ENCODE measurements around the gene CCDC85C. TPM values are rescaled to one million over a fixed set of nuclear protein-coding genes. Genes with fewer than 3 reads are reported as not detected.

CCDC85C gene
- total RNA-seq, 1 experiment from 2014 or later, result 33.2 TPM

- Histone ChIP-seq H2BK120ac (ENCODE audit: low read depth, low read length, poor library complexity, severe bottlenecking) (no peak overlapping the region), H3K23me2 (ENCODE audit: insufficient read length, low read depth, low read length, poor library complexity, severe bottlenecking) (no peaks in the 10 kb centered on the region), H2AFZ (ENCODE audit: low read length) (no peak overlapping the region), H3K27me3 (ENCODE audit: insufficient read depth, low read length) (no peaks in the 10 kb centered on the region), H4K5ac (ENCODE audit: insufficient read length, low read depth, low read length) (no peak overlapping the region), H3K9ac (ENCODE audit: extremely low read depth, insufficient read length, low read length) (no peak overlapping the region), H3K56ac (ENCODE audit: insufficient read length, low read depth, low read length) (no peak overlapping the region), H3K79me2 (ENCODE audit: insufficient read depth, low read length) (peaks cover 29% of the 10 kb centered on the region; the same call in 1 of the 2 replicates), H3K4ac (ENCODE audit: low read depth, low read length) (no peak overlapping the region), H3K4me1 (ENCODE audit: insufficient read depth, low read length) (peaks cover 8% of the 10 kb centered on the region; the same call in 1 of the 2 replicates), H3K79me1 (ENCODE audit: insufficient read depth, low read depth, low read length, poor library complexity, severe bottlenecking) (peaks cover 12% of the 10 kb centered on the region), H3K23ac (ENCODE audit: insufficient read length, low read depth, low read length) (no peak overlapping the region), H3K4me2 (ENCODE audit: insufficient read depth, insufficient read length, low read length) (no peak overlapping the region), H3K18ac (ENCODE audit: insufficient read length, low read depth, low read length) (no peak overlapping the region), H3K9me3 (ENCODE audit: control insufficient read depth, low read depth, low read length) (no peaks in the 10 kb centered on the region), H2BK12ac (ENCODE audit: insufficient read length, low read depth, low read length) (no peak overlapping the region), H3T11ph (ENCODE audit: low read length) (no peak overlapping the region), H3K14ac (ENCODE audit: insufficient read depth, low read length) (no peak overlapping the region), H2BK15ac (ENCODE audit: low read depth, low read length) (no peak overlapping the region), H3K27ac (ENCODE audit: insufficient read length, low read depth, low read length) (no peak overlapping the region), H2AK5ac (ENCODE audit: insufficient read length, low read length) (no peak overlapping the region), H2BK20ac (ENCODE audit: low read depth, low read length, poor library complexity, severe bottlenecking) (no peak overlapping the region), H2BK5ac (ENCODE audit: insufficient read length, low read length) (no peak overlapping the region), H4K91ac (ENCODE audit: insufficient read length, low read depth, low read length) (no peak overlapping the region), H4K20me1 (ENCODE audit: control insufficient read depth, insufficient read depth, insufficient read length) (no peaks in the 10 kb centered on the region), H4K8ac (replicated peaks; ENCODE audit: insufficient read length, low read depth, low read length) (no peak overlapping the region)
- Mint-ChIP-seq H3K4me1 (peaks cover 44 to 48% of the 10 kb centered on the region in 2 experiments), H3K4me3 (no peak overlapping the region), H3K27me3 (ENCODE audit: low read depth) (no peaks in the 10 kb centered on the region), H3K27ac (peak overlapping the region in 1 of 3 experiments; percentile 57; a peak in 3 of 7 replicates), H3K9me3 (no peaks in the 10 kb centered on the region), H3K36me3 (ENCODE audit: insufficient read depth in 1 of 3, low read depth in 3 of 3) (peaks cover 5 to 20% (median 14%) of the 10 kb centered on the region in 3 experiments; a peak in 4 of 7 replicates)
- TF ChIP-seq CTCF (conservative IDR thresholded peaks at IDR 0.05), result no peak
- no CpG with 5 or more reads among the region's 3 CpGs for WGBS (ENCODE audit: extremely low coverage, insufficient read length, low lambda C conversion rate)
- no peak for DNase-seq
Observed at GRCh38 chr14:99466758-99467157, 137.2 kb downstream of the CCDC85C start.
